NK-92 (cell line): ENCODE results near the gene ANKRD33B.
"Not testable (repeated sequence)": the region's sequence is repeated elsewhere in the genome, so short reads cannot be mapped to it uniquely, and the experiment has no call there.

ENCODE experiments used
- DNase-seq: peaks from one replicate; lab custom pipeline; 2025; ENCODE audit not compliant: unreplicated experiment; lab: John Stamatoyannopoulos, UW

The ANKRD33B gene

DNA sequence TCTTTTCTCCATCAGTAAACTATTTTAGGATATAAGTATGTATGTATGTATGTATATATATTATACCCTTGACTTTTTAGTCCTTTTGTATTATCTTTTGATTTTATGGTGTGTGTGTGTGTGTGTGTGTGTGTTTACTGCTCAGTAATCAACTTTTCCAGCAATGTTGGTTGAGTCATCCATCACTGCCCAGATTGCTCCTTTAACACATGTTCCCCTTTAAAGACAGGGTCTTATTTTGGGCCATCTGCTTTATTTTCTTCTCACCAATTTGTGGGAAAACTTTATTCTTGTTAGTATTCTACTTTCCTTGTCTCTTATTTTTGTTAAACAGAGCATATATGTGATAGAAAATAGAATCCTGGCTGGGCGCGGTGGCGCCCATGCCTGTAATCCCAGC is 28.1 kb downstream of the ANKRD33B start:
- no peak for DNase-seq

DNA sequence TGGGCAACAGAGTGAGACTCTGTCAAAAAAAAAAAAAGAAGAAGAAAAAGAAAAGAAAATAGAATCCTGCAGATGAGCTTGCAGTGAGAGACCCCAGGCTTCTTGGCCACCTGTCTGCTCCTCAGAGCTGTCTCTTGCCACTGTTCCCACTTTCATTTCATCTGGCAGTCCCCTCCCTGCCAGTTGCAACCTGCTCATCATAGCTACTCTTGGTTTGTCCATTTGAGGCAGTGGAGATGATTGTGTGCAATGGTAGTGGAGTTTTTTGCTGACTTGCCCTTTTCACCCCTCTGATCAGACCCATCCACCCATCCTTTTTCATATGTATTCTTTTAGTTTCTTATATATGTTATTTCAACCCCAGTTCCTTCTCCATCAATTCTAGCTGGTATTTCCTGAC is 28.7 kb downstream of the ANKRD33B start:
- no peak for DNase-seq

DNA sequence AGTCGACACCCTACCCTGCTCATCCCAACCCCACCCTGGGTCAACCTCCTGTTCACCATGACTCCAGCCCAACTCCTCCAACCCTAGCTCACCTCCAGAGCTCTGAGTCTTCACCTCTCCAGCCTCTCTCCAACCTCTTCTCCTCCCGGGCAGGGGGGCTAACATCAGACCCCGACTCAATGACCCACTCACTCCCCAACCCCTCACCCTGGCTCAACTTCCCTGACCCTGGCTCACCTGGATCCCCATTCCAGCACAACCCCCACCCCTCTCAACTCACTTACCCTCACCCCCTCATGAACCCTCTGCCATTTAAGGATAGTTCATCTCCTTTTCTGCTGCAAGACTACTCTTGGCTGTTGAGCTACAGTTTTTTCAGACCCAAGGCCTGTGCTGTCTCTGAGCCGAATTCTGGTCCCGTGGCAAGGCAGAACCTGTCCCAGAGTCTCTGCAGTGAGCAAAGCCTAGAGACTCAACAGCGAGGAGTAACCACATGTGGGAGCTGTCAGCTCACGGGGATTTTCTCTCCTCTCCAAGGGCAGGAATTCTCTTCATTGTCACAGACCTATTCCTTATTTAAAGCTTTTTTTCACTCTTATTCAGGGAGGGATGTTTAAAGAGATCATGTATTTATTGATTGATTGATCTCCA is 29.8 kb downstream of the ANKRD33B start:
- no peak for DNase-seq

DNA sequence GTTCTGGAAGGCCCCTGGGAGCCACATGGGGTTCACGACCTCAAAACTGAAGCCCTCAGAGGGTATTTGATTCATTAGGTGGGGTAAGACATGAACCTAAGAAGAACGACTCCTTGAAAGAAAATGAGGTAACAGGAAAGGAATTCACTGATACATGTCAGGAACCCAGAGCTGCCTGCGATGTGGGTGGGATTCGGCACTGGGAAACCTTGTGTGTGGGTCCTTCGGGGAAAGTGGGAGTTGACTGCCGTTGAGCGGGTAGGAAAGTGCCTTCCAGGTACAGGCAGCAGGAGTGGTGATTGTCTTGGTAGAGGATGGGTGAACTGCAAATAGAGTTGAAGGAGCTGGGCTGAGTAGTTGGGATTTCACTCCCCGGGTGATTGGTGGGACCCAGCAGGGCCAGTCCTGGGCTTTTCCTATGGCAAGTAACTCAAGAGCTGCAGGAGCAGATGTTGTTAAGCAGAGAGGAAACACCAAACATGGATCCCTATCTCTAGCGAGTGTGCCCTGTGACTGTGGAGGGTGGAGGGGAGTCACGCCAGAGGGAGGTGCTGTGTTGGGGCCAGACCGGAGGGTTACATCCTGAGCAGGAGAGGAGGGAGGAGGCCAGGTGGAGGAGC is 30.8 kb downstream of the ANKRD33B start:
- DNase-seq, result no peak

DNA sequence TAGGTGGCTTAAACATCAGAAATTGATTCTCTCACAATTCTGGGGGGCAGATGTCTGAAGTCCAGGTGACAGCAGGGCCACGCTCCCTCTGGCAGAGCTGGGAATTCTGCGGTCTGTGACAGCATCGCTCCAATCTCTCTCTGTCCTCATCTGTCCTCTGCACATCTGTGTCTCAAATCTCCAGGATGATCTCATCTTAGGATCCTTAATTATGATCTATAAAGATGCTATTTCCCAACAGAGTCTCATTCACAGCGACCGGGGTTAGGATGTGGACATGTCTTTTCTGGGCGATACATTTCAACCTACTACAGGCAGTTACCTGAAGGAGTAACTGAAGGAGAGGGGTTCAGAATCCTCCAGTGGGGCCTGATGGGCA is 31.4 kb downstream of the ANKRD33B start:
- DNase-seq, result no peak

- DNase-seq, result no peak
Observed at GRCh38 chr5:10595672-10596309, 31.9 kb downstream of the ANKRD33B start.

DNA sequence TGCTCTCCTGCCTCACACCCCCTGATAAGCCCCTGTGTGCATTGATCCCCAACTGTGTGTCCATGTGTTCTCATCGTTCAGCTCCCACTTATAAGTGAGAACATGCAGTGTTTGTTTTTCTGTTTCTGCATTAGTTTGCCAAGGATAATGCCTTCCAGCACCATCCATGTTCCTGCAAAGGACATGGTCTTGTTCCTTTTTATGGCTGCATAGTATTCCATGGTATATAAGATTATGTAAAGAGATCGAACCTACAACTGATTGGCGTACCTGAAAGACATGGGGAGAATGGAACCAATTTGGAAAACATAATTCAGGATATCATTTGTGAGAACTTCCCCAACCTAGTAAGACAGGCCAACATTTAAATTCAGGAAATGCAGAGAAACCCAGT is 32.4 kb downstream of the ANKRD33B start:
- no peak for DNase-seq

- no peak for DNase-seq
Observed at GRCh38 chr5:10596886-10597451, 33.1 kb downstream of the ANKRD33B start.

DNA sequence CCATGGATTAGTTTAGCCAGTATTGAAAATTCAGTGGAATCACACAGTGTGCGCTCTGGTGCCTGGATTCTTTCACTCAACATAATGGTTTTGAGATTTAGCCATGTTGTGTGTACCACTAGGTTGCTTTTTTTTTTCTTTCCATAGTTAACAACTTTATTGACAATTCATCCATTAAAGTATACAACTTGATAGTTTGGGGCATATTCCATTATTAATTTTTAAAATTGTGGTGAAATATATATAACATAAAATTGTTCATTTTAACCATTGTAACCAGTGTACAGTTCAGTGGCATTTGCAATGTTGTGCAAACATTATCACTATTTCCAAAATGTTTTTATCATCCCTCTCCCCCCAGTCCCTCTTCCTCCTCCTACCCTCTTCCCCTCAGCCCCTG is 35.2 kb downstream of the ANKRD33B start:
- no peak for DNase-seq

DNA sequence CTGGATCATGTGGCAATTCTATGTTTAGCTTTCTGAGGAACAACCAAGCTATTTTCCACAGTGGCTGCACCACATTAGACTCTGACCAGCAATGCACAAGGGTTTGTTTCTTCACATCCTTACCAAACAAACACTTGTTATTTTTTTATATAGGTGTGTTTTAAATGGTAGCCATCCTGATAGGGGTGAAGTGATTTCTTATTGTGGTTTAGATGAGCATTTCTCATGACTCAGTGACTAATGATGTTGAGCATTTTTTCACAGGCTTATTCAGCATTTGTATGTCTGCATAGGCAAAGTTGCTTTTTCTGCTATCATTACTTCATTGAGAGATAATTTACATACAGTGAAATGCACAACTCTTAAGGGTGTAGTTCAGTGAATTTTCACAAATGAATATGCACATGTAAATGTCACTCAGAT is 36.0 kb downstream of the ANKRD33B start:
- no peak for DNase-seq

DNA sequence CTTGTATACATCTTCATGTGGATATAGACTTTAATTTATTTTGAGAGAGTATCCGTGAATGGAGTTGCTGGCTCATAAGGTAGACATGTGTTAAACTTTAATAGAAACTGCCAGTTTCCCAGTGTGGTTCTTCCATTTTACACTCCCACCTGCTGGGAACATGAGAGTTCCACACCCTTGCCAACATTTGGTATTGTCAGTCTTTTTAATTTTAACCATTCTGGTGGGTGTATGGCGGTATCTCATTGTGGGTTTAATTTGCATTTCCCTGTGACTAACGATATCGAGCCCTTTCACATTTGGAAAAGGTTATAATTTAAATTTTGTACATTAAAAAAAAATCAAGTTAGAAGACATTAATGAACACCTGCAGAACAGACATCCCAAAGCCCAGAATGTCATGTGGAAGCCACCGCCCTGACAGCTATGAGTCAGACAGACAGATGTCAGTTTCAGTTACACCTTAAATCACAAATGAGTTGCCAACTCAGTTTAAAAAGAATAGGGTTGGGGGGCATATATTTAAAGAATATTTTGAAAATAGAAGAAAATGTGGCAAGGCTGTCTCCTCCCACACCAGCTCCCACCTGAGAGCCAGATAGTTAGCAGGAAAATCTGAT is 36.9 kb downstream of the ANKRD33B start:
- DNase-seq, result no peak

GRCh38 chr5:10601246-10602030 is 37.6 kb downstream of the ANKRD33B start:
- no peak for DNase-seq

- no peak for DNase-seq
Observed at GRCh38 chr5:10602031-10602806, 38.3 kb downstream of the ANKRD33B start.

DNA sequence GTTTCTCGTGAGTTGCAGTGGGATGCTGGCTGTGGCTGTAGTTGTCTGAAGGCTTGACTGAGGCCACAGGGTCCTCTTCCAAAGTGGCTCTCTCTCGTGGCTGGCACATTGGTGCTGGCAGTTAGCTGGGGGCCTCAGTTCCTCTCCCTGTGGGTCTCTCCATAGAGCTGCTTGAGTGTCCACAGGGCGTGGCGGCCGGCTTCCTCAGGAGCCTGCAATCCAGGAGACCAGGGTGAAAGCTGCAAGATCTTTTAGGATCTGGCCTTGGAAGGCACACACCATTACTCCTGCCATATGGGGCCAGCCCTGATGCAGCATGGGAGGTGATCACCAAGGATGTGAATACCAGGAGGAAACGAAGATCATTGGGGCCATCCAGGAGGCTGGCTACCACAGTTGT is 41.1 kb downstream of the ANKRD33B start:
- DNase-seq, result no peak

DNA sequence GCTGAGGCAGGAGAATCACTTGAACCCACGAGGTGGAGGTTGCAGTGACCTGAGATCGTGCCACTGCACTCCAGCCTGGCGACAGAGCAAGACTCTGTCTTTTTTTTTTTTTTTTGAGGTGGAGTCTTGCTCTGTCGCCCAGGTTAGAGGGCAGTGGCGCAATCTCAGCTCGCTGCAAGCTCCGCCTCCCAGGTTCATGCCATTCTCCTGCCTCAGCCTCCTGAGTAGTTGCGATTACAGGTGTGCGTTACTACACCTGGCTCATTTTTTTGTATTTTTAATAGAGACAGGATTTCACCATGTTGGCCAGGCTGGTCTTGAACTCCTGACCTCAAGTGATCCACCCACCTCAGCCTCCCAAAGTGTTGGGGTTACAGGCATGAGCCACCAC is 42.8 kb downstream of the ANKRD33B start:
- DNase-seq, result not testable (repeated sequence)

DNA sequence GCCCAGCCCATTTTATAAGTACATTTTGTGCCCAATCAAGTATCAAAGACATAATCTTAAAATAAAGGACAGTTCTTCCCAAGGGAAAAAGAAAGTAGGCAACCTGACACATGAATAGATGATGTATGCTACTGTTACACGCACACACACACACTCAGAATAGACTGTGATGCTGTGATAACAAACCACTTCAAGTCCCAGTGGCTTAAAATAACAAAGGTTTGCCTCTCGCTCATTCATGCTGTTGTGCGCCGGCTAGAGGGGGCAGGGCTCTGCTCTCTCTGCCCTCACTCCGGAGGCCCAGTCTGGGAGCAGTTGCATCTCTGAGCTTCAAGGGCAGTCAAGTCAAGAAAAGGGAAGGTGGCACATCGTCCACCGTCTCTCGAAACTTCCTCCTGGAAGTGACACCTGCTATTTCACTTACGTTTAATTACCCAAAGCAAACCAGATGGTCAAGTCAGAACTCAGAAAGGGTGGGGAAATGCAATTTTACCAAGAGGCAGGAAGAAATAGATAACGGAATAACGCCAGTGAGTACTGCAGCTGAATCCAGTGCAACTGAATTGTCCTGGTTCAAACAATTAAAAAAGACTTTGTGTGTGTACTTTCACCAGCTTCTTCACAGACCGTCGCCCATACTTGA is 43.3 kb downstream of the ANKRD33B start:
- no peak for DNase-seq

DNA sequence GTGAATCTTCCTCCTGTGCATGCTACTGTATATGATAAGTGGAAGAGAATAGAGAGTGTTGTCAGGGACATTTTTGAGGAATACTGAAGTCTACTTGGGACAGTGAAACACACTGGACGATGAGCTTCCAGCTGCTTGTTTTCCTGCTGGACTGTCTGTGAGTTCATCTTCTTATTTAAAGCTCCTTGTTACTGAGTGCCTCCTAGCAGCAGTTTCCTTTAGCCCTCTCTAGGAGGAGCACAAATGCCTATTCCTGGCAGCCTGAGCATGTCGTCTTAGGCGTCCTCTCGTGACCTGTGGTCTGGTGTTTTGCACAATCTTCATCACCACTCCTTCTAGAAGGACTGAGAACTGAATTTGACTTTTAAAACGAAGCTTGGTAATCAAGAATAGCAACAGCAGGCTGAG is 43.8 kb downstream of the ANKRD33B start:
- DNase-seq, result no peak

DNA sequence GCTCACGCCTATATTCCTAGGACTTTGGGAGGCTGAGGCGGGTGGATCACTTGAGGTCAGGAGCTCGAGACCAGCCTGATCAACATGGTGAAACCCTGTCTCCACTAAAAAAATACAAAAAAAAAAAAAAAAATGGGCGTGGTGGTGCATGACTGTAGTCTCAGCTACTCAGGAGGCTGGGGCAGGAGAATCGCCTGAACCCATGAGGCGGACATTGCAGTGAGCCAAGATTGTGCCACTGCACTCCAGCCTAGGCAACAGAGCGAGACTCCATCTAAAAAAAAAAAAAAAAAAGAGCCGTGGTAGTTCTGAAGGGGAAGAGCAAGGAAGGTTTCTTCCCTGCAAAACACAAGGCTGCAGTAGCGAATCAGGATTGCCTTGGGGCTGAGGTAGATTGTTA is 44.2 kb downstream of the ANKRD33B start:
- DNase-seq, result not testable (repeated sequence)

DNA sequence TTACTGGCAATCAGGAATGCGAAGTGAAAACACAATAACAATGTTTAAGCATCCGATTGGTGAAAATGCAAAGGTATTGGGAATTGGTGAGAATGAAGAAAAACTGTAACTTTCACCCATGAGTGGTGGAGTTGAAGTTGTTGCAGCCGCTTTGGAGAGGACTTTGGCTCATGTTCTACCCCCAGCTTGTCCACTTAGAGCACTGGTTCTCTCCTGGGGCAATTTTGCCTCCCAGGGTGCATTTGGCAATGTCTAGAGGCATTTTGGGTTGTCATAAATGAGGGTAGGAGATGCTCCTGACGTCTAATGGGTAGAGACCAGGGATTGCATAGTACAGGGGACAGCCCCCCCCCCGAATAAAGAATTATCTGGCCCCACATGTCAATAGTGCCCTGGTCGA is 46.2 kb downstream of the ANKRD33B start:
- DNase-seq, result no peak

DNA sequence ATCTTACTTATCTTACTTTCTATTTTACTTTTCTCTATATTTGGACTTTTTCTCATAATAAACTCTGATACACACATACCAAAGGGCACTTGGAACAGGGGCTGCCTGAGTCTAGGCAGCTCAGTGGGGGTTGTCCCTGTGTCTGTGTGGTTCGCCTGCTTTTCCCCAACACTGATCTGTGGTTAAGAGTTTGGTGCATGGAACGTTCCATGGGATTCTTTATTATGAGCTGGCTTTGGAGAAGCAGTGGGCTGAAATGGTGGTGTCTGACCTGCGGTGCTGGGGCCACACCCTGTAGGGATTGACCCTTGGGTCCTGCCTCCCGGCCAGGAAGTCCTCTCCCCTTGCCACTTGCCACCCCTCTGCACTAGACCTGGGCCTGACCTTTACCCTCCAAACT is 47.4 kb downstream of the ANKRD33B start:
- no peak for DNase-seq
